HG02798 (cell line): Measurements from ENCODE around the gene CYTH1.
"Not testable (repeated sequence)": the region's sequence is repeated elsewhere in the genome, so short reads cannot be mapped to it uniquely, and the experiment has no call there.

ENCODE experiments used
- ATAC-seq: cut with Tn5 transposase; IDR thresholded peaks from one replicate; pipeline ENCODE4 v1.9.1; 2021; ENCODE audit warnings: mild to moderate bottlenecking; ENCODE audit not compliant: unreplicated experiment, poor library complexity

CYTH1 gene

GRCh38 chr17:78789149-78789662 lies 7.1 kb upstream of the CYTH1 start:
- ATAC-seq = no peak

GRCh38 chr17:78788451-78788850 lies 6.4 kb upstream of the CYTH1 start:
- ATAC-seq = no peak

DNA sequence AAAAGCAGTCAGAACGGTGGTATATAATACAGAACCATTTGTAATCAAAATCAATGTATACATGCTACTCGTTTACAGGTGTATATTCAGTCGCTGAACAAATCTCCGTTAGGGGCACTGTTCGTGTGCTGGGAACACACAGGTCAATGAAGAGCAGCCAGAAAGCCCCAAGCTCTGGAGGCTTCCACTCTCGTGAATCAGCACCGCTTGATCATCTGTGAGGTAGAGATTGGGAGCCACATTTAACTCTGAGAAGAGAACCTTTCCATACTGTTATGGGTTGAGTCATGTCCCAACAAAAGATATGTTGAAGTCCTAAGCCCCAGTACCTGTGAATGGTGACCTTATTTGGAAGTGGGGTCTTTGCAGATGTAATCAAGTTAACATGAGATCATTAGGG lies 5.4 kb upstream of the CYTH1 start:
- no peak for ATAC-seq

DNA sequence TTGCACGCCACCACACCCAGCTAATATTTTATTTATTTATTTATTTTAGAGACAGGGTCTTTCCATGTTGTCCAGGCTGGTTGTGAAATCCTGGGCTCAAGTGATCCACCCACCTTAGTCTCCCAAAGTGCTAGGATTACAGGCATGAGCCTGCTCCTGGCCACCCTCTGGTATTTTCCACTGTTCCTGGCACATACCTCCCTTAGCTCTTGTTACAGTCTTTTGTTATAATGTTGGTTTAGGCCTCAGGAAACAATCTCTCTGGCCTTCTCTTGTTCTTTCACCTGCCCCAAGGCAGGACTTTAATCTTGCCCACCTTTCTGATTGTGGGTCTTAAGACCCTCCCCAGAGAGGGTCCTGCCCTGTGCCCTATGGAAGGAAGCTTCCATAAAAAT lies 3.6 kb upstream of the CYTH1 start:
- no peak for ATAC-seq

- ATAC-seq = no peak
Measured at GRCh38 chr17:78785011-78785662, 3.1 kb upstream of the CYTH1 start.

DNA sequence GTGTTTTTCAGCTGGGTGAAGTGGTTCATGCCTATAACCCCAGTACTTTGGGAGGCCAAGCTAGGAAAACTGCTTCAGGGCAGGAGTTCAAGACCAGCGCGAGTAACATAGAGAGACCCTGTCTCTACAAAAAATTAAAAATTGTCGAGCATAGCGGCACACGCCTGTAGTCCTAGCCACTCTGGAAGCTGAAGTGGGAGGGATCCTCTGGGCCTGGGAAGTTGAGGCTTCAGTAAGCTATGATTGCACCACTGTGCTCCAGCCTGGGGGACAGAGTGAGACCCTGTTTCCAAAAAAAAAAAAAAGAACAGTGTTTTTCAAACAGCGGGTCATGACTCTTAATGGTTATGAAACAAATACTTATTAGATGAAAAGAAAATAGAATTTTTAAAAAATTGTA lies 2.3 kb upstream of the CYTH1 start:
- ATAC-seq = no peak

DNA sequence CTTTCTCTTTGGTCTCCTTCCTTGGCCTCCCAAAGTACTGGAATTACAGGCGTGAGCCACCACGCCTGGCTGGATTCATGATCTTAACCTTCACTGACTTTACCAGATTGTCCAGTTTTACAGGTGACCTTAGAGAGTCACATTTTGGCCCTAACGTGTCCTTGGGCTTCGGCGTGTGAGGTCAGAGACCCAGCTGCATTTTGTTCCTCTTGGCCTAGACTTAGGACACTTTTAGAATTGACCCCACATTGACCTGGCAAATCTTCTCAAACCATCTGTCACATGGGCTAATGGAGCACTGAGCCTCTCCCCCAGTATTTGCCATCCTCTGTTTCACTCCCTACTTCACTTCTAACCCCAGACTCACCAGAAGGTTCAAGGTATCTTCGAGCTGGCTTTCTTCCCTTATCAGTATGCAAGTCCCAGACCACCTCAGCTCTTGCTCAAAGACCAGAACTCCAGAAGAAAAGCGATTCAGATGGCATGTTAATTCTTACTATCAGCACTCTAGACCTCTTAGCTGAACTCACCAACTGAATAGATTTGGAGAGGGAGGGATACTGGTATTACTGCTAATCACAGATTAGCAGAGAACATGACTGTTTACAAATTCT lies 1.7 kb upstream of the CYTH1 start:
- no peak for ATAC-seq

DNA sequence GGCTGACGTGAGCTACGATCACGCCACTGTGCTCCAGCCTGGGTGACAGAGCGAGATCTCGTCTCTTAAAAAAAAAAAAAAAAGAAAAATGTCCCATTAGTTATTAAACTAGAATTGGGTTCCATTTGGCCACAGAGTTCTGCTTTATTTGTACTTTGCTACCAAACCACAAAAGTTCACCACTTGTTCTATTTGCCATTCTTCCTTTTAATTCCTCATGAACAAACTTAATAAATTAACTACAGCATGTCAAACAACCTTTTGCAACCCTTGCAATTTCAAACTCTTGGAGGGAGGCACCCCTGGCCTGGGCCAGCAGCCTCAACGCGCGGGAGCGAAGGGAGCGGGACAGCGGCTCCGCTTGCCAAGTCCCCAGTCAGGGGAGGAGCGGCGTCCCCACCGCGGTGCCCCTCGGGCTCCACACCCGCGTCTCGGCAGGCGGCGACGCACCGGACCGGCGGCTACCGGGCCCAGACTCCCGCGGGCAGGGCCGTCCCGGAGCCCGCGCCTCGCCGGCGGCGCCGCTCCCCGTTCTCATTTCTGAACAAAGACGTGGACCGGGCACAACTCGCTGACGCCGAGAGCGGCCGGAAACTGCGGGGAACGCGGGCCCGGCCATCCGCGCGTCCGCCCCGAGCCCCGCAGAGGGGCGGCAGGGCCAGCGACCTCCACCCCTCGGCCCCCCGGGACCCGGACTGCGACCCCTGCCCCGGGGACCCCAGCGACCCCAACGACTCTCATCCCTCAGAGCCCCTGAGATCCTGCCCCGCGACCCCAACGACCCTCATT lies 775 bp downstream of the CYTH1 start:
- ATAC-seq = peak; percentile 18

DNA sequence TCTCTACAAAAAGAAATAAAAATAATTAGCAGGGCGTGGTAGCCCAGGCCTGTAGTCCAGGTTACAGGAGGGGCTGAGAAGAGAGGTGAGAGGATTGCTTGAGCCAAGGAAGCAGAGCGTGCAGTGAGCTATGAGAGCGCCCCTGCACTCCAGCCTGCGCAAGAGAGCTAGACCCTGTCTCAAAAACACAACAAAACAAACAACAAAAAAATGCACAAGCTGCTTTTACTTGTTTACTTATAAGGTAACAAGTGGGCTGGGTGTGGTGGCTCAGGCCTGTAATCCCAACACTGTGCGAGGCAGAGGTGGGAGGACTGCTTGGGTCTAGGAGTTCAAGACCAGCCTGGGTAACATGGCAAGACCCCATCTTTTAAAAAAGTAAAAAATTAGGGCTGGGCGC lies 1.7 kb downstream of the CYTH1 start:
- ATAC-seq = no peak

- ATAC-seq = no peak
Measured at GRCh38 chr17:78779850-78780249, 2.2 kb downstream of the CYTH1 start.

- not testable (repeated sequence) for ATAC-seq
Measured at GRCh38 chr17:78779286-78779651, 2.8 kb downstream of the CYTH1 start.

- ATAC-seq = no peak
Measured at GRCh38 chr17:78777881-78778280, 4.2 kb downstream of the CYTH1 start.

DNA sequence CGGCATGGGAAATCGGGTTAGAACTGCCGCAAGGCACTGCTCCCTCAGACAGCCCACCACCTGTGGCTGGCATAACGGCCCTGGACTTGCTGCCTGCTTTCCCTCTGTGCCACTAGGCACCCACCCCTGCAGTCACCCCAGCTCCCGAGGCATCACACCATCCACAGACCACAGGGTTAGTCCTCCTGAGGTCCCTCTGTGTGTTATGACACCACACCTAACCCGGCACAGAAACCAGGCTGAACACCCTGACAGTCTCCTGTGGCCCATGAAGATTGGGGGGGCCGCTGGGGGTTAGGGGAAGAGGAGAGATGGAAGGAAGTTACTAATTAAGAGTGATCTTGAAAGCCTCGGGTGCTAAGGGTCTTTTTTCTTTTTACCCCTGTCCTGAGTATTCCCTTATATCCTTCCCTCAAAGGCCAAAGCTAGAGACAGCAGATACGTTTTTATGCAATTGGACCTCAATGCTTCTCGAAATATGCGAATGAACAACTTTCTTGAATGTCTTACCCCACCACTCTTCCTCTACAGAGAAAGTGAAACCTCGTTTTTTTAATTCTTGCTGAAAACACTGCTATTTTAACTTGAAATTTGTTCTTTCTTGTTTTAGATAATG lies 7.0 kb downstream of the CYTH1 start:
- peak; percentile 48 for ATAC-seq

DNA sequence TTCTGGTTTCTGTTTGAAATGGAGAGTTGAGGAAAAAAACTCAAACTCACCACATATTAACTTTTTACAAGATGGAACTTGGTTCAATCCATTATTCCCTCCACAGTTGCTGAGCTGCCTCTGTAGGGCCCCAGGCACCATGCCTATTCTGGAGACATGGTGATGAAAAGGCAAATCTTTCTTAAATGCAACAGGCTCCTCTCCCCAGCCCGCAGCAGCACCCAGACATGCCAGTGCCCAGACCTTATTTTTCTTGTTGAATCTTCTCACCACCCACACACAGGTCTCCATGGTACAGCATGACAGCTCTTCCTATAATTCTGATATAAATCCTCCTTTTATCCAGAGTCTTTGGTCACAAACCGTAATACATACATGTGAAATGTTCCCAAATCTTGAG lies 7.6 kb downstream of the CYTH1 start:
- no peak for ATAC-seq

DNA sequence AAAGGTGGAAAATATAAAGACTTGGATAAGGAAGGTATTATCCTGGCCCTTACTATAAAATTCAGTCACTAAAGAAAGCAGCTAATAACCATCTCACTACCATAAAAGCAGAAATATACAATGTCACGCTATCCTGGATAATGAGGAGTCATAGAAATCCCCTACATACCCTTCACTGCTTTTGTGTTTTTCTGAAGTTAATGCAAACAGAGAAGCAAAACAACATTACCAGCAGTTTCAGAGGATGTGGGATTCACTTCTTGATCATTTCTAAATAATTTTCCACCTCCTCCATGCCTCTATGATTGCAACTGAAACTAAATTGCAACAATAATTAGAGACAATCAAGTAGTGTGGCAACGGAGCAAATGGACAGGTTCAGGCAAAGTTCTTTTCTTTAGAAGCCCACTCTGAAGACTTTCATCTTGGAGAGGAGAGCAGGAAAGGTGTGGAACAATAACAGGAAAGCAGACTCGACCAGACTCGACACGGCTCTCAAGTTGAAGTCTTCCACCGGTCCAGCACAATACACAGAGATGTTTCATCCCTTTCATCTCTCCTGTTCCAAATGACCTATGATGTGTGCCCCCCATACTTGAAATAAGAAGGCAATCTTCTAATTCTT lies 10.2 kb downstream of the CYTH1 start:
- ATAC-seq = no peak

DNA sequence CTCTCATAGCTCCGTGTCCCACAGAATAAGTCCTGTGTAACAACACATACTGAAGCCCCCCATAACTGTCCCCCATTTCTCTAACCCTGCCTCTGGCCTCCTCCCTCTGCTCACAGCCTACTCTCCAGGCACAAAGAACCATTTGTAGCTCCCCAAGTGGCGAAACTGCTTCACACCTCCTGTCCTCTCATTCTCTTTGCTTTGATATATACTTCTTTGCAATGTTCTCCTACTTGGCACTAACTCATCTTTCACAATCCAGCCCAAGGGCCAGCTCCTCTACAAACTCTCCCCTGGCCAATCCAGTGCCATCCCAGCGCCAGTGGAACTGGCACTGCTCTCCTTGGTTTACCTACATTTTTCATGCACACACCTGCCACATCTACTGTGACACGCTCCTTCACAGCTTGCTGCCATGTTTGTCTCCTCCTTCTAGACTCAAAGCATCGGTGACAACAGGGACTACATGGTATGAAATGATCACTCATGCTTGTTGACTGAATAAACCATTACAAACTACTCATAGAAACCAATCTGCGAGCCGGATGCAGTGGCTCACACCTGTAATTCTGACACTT lies 12.8 kb downstream of the CYTH1 start:
- ATAC-seq = no peak

DNA sequence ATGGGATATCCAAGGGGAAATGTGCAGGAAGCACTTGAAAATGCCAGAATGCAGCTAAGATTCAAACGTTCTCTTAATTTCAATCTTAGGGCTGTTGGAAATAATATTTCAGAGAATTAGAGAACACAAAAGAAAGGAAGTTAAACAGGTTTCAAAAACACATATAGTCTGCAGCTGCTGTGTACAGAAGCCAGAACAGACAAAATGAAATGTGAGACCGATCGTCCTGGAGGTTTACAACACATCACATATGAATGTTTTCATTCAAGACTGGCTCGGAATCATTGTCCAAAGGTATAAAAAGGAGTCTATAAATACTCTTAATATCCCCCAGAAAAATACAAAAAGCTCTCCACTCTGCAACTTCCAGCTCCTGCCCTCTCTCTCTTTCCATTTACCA lies 14.3 kb downstream of the CYTH1 start:
- no peak for ATAC-seq

DNA sequence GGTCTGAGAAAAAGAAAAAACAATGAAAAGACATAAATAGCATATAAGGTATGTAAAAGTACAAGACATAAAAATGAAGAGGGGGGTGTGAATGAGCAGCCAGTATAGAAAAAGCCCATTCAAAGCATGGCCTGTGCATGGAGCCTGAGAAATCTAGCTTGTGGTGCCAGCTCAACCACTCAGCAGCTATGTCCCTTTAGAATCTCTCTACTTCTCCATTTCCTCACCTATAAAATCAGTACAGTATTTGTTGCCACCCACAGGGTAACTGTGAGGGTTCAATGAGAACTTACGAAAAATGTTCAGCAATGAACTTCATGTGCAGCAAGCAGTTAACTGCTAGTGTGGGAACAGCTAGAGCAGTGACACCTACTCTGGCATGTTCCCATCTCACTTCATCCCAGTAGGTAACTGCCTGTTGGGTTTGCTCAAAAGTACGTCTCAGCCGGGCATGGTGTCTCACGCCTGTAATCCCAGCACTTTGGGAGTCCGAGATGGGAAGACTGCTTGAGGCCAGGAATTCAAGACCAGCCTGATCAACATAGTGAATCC lies 15.3 kb downstream of the CYTH1 start:
- ATAC-seq = no peak

GRCh38 chr17:78766225-78766624 lies 15.8 kb downstream of the CYTH1 start:
- no peak for ATAC-seq

GRCh38 chr17:78765821-78766220 lies 16.3 kb downstream of the CYTH1 start:
- ATAC-seq = no peak
